DND-41 (cell line): ENCODE measurements around the gene NR1D1.

Source experiments
- ATAC-seq: fragments of 200-7000 bp; cut with Tn5 transposase; 3 replicates; pipeline ENCODE4 v1.9.1; 2021; ENCODE audit warnings: low read depth; ENCODE audit not compliant: insufficient read depth
- DNase-seq: peaks from one replicate; pipeline ENCODE4 v3.0.0-alpha.2; 2020
- H2AFZ ChIP-seq: 2 replicates; pipeline ENCODE4 v1.6.0; 2012; ENCODE audit warnings: low read depth, low read length
- H3K27ac ChIP-seq: 2 replicates; pipeline ENCODE4 v1.5.1; 2012; ENCODE audit warnings: low read length, inconsistent platforms
- H3K27me3 ChIP-seq: fragments of 200-600 bp; sonication (generic); 2 replicates; pipeline ENCODE4 v1.6.0; 2012; ENCODE audit warnings: low read length, mild to moderate bottlenecking, inconsistent platforms; ENCODE audit not compliant: insufficient read depth, poor library complexity
- H3K36me3 ChIP-seq: 2 replicates; pipeline ENCODE4 v1.5.1; 2012; ENCODE audit warnings: low read length, inconsistent platforms; ENCODE audit not compliant: insufficient read depth
- H3K4me1 ChIP-seq: 2 replicates; pipeline ENCODE4 v1.5.1; 2012; ENCODE audit warnings: mild to moderate bottlenecking, low read length; ENCODE audit not compliant: insufficient read depth
- H3K4me2 ChIP-seq: 2 replicates; pipeline ENCODE4 v1.6.0; 2012; ENCODE audit warnings: mild to moderate bottlenecking, moderate library complexity, low read length, inconsistent platforms; ENCODE audit not compliant: insufficient read depth
- H3K4me3 ChIP-seq, 2 experiments: fragments of 200-600 bp in 1 of 2; shearing (Covaris generic) in 1 of 2; 2 replicates each; pipeline ENCODE4 v1.5.1; 2012 to 2016; ENCODE audit warnings: inconsistent platforms in 2 of 2, low read length in 2 of 2, mild to moderate bottlenecking in 2 of 2, low read depth in 1 of 2, moderate library complexity in 1 of 2
- H3K79me2 ChIP-seq: 2 replicates; pipeline ENCODE4 v1.6.0; 2012; ENCODE audit warnings: low read length, inconsistent platforms; ENCODE audit not compliant: insufficient read depth
- H3K9ac ChIP-seq: 2 replicates; pipeline ENCODE4 v1.6.0; 2012; ENCODE audit warnings: low read depth, mild to moderate bottlenecking, inconsistent platforms, low read length, moderate library complexity
- H3K9me3 ChIP-seq: 2 replicates; pipeline ENCODE4 v1.5.1; 2012; ENCODE audit warnings: low read length, moderate library complexity, mild to moderate bottlenecking, inconsistent platforms; ENCODE audit not compliant: insufficient read depth, severe bottlenecking
- H4K20me1 ChIP-seq: 2 replicates; pipeline ENCODE4 v1.6.0; 2012; ENCODE audit warnings: low read length; ENCODE audit not compliant: insufficient read depth
- CTCF ChIP-seq: IDR thresholded peaks from 2 replicates; pipeline ENCODE4 v1.5.1; 2012; ENCODE audit warnings: borderline replicate concordance, low read length, moderate library complexity, mild to moderate bottlenecking; ENCODE audit not compliant: poor library complexity, severe bottlenecking; ENCODE audit errors: extremely low read depth
- EZH2 ChIP-seq: IDR thresholded peaks from 3 replicates; pipeline ENCODE4 v1.6.1; 2012; ENCODE audit warnings: borderline replicate concordance, low read depth, mild to moderate bottlenecking, moderate library complexity, low read length, inconsistent platforms; ENCODE audit not compliant: severe bottlenecking

The NR1D1 gene

DNA sequence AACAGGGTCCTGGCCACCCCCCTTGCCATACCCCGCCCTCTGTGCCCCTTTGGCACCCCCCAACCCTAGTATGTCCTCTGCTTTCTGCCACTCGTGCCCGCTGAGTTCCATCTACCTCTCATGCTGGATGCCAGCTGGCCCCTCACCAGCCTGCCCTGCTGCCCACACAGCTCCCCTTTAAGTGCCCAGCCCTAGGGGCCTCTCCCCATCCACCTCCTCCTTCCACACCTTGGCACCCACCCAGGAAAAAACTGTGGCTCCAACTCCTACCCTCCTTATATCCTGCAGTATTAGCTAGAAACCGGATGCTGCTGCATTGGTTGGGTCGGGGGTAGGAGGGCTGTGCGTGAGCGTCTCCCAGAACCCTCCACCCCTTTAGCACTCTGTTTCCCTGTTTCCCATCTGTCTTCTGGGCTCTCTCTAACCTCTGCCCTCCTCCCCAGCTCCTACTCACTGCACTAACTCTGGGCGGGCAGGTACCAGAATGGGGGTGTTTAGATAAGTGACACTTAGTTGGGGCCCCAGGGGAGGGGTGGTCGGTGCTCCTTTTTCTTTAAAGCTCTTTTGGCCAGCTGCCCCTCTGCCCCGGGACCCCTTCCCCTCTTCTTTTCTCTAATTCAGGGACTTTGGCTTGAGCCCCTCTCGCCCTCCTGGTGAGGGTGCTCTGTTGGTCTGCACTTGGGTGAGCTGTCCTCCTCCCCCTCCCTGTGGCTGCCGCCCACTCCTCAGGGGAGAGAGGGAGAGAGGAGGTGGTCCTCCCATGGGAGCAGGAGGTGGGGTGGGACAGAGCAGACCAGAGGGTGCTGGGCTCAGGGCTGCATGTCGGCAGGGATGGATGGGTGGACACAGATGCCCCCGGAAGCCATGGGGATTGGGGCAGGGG, 9.9 kb downstream of the NR1D1 start:
- Histone ChIP-seq H4K20me1 (no peaks in the 10 kb centered on the region), H3K4me1 (no peaks in the 10 kb centered on the region), H3K27me3 (no peaks in the 10 kb centered on the region), H3K9ac (no peak overlapping the region), H3K36me3 (peaks cover 66% of the 10 kb centered on the region), H3K9me3 (no peaks in the 10 kb centered on the region), H3K4me2 (no peak overlapping the region), H3K27ac (no peak overlapping the region), H2AFZ (no peak overlapping the region), H3K4me3 (no peak overlapping the region), H3K79me2 (no peaks in the 10 kb centered on the region)
- DNase-seq (no peak), ATAC-seq (no peak)
- TF ChIP-seq CTCF = no peak
- TF ChIP-seq EZH2 = no peak

GRCh38 chr17:40089077-40089895, 11.1 kb downstream of the NR1D1 start:
- no peak for TF ChIP-seq EZH2
- no peak for TF ChIP-seq CTCF

DNA sequence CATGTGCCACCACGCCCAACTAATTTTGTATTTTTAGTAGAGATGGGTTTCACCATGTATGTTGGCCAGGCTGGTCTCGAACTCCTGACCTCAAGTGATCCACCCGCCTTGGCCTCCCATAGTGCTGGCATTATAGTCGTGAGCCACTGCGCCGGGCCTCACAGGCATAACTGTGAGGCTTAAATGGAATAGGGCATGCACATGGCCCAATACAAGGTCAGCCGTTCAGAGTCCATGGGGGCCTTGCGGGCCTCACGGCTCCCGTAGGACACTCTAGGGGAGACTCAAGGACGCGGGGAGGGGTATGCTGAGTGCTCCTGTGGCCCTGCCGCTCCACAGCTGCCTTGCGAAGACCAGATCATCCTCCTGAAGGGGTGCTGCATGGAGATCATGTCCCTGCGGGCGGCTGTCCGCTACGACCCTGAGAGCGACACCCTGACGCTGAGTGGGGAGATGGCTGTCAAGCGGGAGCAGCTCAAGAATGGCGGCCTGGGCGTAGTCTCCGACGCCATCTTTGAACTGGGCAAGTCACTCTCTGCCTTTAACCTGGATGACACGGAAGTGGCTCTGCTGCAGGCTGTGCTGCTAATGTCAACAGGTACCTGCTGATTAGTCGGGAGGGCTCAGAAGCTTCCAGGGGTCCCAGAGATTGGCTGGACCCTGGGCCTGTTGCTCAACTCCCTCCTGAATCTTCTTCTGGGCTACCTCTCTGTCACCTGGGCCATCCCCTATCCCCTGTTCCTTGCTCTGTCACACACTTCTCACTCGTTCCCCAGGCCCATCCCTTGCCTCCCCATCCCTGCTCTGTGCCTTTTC, 12.3 kb downstream of the NR1D1 start:
- DNase-seq = no peak
- Histone ChIP-seq H3K4me2 (no peak overlapping the region), H3K27ac (no peak overlapping the region), H4K20me1 (no peaks in the 10 kb centered on the region), H2AFZ (no peak overlapping the region), H3K9me3 (no peaks in the 10 kb centered on the region), H3K4me3 (no peak overlapping the region), H3K79me2 (no peaks in the 10 kb centered on the region), H3K9ac (no peak overlapping the region), H3K4me1 (no peaks in the 10 kb centered on the region), H3K27me3 (no peaks in the 10 kb centered on the region), H3K36me3 (peaks cover 63% of the 10 kb centered on the region)
- no peak for ATAC-seq
- TF ChIP-seq CTCF (no peak), EZH2 (no peak)

More at GRCh38 chr17:40089077-40089895, 11.1 kb downstream of the NR1D1 start:
- no peaks in the 10 kb centered on the region for H3K27me3 ChIP-seq
- ATAC-seq (no peak), DNase-seq (no peak)
- no peaks in the 10 kb centered on the region for H4K20me1 ChIP-seq
- no peak overlapping the region for H3K9ac ChIP-seq
- H3K36me3 ChIP-seq = peaks cover 65% of the 10 kb centered on the region
- no peak overlapping the region for H3K4me3 ChIP-seq
- no peak overlapping the region for H3K4me2 ChIP-seq
- no peaks in the 10 kb centered on the region for H3K4me1 ChIP-seq
- no peaks in the 10 kb centered on the region for H3K9me3 ChIP-seq
- no peaks in the 10 kb centered on the region for H3K79me2 ChIP-seq
- no peak overlapping the region for H3K27ac ChIP-seq
- H2AFZ ChIP-seq = no peak overlapping the region
